Stimulated activated CD8-positive, alpha-beta memory T cell treated with anti-CD3 and anti-CD28 coated beads, Interleukin-15, amount 100 ng/mL, for 48 hours (primary cell): Measurements from ENCODE around the gene SERHL2.
A peak's percentile ranks its signal among the peaks of the same experiment; 100 is the strongest.
"Not testable (repeated sequence)": the region's sequence is repeated elsewhere in the genome, so short reads cannot be mapped to it uniquely, and the experiment has no call there.

ENCODE experiments used
- DNase-seq, 2 donors: peaks; one replicate each; pipeline ENCODE4 v3.0.0-alpha.2; 2020; ENCODE audit warnings: low read depth in 2 of 2

SERHL2 gene

DNA sequence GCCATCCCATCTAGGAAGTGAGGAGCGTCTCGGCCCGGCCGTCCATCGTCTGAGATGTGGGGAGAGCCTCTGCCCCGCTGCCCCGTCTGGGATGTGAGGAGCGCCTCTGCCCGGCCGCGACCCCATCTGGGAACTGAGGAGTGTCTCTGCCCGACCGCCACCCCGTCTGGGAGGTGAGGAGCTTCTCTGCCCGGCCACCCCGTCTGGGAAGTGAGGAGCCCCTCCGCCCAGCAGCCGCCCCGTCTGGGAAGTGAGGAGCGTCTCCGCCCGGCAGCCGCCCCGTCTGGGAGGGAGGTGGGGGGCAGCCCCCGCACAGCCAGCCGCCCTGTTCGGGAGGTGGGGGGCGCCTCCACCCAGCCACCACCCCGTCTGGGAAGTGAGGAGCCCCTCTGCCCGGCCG is 53.9 kb downstream of the SERHL2 start:
- not testable (repeated sequence) for DNase-seq

DNA sequence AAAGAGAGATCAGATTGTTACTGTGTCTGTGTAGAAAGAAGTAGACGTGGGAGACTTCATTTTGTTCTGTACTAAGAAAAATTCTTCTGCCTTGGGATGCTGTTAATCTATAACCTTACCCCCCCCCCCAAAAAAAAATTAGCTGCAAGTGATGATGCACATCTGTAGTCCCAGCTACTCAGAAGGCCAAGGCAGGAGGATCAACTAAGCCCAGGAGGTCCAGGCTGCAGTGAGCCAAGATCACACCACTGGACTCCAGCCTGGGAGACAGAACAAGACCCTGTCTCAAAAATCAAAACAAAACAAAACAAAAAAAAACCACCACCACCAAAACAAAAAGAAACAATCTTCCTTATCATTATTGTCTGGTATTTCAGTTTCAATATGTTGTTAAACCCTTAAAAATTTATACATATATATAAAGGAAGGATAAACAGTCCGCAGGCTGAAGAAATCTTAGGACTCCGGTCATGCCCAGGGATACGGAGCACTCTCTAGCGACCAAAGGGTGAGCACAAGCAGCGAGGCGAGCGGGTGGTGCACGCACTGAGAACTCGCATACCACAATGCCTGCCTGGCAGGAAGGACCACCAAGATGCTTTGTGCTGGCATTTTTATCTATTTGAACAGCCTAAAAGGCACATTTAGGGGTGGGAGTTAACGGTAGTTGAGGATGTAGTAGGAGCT is 54.5 kb downstream of the SERHL2 start:
- DNase-seq: no peak

DNA sequence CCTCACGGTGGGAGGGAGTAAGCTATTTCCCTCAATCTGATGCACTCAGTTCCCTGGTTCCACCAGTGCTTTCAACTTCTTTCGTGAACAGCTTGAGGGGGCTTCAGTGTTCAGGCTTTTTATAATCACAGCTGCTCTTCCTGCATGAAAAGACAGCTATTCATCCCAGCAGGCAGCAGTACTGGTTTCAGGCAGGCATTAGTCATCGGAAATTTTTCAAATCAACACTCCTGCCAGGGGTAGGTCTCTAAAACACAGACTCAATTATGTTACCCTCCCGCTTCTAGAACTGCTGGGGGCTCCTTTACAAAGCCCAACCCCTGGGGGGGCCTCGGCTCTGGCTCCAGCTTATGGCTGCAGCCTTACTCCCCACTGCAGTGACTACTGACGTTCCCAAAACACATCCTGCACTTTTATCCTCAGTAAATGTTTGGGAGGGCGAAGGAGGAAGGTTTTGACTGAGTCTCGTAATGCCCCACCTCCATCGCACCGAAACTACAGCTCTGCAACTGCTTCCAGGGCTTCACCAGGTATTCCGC is 55.1 kb downstream of the SERHL2 start:
- no peak for DNase-seq

DNA sequence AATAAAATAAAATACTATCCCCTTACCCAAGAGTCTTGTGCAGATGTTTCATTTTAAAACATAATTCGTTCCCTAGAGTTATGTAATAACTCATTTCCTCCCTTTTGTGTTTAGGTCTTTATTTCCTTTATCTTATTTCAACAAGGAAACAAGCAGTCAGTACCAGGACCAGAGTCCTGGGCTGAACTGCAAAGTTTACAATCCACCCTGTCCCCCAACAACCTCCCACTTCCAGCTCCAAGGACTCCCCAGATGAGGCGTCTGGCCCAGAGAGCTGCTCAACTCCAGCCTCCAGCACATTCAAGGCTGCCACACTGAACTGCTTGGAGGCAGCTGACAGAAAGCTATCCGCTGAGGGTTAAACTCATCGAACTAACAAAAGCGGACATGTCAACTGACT is 56.4 kb downstream of the SERHL2 start:
- DNase-seq: no peak

DNA sequence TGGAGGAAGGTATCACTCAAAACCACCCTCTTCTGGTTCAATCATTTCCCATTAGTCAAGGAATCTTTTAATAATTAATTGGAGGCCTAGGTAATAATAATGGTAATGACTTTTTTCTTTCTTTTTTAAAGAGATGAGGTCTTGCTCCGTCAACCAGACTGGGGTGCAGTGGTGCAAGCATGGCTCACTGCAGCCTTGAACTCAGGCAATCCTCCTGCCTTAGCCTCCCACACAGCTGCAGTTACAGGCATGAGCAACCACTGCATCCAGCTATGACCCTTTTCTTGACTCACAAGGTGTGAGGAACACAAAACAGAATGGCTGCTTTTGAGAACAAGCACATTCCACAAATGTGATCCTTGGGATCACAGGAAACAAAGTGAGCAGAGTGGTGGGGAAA is 57.3 kb downstream of the SERHL2 start:
- no peak for DNase-seq

DNA sequence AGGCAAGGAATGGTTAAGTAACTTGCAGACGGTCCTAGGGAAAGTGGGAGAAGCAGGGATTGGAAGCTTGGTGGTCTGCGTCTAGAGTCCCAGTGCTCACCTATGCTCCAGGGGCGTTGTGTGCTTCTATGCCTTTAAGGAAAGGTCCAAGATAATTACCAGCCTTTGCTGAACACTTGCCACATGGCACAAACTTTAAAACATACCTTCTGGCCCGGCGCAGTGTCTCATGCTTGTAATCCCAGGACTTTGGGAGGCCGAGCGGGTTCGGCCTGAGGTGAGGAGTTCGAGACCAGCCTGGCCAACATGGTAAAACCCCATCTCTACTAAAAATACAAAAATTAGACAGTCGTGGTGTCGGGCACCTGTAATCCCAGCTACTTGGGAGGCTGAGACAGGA is 58.6 kb downstream of the SERHL2 start:
- DNase-seq: no peak

DNA sequence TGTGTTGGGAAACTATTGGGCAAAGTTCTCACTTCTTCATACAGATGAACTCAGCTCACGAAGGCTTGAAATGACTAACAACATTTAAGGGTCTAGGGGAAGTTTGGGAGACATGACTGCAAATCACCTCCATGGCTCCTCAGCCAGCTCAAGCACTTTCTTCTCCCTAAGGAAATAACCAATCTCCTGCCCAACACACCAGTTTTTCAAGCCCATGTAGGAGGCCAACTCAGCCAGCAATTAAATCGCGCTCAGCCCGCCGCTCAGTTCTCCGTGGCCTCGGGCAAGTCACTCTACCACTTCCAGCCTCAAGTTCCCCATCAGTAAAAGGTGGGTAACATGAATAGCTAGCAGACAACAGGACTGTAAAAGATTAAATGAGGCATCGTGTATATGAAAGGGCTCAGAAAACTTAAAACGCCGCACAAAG is 60.1 kb downstream of the SERHL2 start:
- no peak for DNase-seq

DNA sequence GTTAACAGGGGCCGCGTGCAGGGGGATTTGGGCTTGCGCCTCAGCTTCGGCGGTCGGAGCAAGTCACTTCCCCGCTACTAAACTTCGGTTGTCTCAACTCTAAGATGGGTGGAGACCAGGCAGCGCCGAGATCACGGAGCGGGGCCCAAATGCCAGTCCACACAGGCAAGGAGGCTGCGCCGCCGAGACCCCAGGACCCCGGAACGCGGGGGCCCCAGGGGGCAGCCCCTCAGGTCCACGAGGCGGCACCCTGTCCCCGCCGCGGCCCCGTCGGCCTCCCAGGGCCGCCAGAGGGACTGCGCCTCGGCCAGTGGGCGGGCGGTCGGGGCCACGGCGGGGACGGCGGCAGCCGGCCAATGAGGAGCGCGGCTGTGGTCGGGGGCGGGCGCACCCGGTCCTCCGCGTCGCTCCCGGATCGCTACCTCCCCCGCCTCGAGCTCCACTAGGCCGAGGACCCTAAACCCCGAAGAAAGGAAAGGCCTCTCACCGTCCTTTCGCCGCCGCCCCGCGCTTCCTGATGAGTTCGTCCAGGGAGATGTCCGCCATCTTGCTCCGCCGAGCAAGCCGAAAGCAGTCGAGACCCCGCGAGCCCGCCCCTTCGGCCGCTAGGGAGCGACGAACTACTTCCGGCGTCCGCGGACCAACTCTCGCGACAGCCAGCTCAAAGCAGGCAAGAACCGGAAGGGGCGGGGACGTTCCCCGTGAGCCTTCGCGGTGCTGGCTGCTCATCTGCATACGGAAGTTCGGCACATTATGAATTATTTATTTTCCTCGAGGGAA is 60.7 kb downstream of the SERHL2 start, which contains the start of gene POLDIP3:
Gene POLDIP3 (minus strand): TSS at position 572 of the 780 bp plus-strand sequence. CDS start 26 bp downstream, at position 546.
- DNase-seq: peak; percentile 98

DNA sequence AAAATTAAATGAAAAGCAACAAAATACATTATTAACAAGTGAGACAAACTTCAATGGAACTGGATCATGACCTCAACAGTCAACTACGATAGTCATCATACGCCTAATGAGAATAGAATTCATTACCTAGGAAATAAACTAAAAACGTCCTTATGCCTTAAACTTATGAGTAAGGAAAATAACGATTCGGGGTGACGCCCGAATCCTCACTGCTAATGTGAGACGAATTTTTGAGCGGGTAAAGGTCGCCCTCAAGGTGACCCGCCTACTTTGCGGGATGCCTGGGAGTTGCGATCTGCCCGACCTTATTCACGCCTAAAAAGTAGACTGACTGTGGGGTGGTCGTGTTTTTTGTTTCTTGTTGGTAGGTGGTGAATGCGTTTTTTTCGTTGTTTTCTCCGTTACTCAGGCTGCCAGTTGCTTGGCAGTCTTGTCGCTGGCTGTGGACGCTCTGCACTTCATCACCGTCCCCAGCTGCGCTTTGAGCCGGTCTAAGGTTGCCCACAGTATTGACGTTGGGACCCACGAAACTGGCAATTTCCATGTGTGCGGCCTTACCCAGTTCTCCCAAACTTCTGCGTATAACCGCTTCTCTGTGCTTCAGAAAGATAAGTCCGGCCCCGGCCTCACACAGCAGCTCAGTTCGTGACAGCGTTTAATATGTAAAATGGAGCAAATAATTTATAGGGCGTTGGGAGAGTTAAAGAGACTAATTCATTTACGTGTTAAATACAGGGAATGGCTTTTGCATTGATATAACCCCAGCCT is 61.5 kb downstream of the SERHL2 start:
- DNase-seq: peak; percentile 84 to 89

DNA sequence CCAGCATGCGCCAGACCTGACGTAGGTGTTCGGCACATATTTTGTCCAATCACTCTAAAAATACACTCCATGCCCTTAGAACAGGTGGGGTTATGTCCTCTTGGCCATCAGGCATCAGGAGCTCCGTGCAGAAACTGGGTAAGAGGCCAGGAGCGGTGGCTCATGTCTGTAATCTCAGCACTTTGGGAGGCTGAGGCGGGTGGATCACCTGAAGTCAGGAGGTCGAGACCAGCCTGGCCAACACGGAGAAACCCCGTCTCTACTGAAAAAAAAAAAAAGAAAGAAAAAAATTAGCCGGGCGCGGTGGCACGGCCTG is 62.1 kb downstream of the SERHL2 start:
- not testable (repeated sequence) for DNase-seq

DNA sequence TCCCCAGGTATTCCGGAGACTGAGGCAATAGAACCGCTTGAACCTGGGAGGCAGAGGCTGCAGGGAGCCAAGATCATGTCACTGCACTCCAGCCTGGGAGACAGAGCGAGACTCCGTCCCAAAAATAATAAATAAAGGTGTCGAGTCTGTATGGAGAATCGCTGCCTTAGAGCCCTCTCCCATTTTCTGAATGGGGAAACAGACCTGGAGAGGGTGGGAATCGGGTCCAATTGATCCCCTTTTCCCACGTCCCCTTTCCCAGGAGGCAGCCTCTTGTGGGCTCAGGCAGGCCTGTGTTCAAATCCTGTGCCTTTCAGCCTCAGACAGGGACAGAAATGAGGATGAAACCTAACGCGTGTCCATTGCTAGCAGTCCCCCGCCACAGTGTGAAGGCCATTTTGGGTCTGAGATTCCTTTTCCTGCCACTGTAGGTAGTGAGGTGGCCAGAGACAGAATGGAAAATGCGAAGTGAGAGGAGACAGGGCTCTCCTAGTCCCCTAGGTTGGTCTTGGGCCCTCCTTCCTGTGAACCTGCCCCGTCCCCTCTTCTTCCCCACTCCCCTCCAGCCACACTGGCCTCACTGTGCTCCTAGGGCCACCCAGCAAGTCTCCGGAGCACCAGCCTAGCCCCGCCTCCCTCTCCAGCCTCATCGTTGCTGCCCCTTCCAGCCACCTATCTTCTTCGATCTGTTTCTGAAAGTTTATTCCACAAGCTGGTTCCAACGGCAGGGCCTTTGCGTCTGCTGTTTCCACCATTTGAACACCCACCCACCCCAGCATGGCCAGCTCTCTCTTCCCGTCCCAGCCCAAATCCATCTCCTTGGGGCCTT is 63.6 kb downstream of the SERHL2 start:
- no peak for DNase-seq

DNA sequence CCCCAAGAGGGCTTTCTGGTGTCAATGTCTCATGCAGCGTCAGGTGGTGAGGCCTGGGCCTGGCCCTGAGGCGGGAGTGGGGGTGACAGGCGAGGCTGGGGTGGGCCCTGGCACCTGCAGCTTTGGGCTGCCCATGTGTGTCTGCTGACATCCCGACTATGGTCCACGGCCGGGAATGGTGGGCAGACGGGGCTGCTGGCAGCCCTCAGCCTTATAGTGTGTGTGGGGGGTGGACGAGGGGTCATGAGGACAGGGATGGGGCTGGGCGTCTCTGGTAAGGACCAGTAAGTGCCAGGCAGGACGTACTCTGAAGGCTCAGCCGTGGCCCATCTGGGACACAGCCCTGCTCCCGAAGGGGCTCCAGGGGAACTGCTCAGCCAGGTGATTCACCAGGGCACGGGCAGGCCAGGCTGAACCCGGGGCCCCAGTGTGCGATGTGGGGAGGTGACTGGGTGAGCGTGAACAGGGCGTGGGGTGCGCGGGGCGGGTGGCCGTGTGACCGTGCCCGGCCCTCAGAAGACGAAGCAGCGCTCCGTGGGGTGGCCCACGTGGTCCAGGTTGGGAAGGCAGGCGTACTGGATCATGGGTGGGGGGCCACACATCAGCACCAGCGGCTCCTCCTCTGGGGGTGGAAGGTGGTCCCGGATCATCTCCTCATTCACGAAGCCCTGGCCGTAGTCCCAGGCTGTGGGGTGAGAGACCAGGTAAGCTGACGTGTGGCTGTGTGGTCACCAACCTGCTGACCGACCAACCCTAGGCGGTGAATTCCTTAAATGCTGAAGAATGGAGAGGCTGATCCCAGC is 65.7 kb downstream of the SERHL2 start:
- no peak for DNase-seq

DNA sequence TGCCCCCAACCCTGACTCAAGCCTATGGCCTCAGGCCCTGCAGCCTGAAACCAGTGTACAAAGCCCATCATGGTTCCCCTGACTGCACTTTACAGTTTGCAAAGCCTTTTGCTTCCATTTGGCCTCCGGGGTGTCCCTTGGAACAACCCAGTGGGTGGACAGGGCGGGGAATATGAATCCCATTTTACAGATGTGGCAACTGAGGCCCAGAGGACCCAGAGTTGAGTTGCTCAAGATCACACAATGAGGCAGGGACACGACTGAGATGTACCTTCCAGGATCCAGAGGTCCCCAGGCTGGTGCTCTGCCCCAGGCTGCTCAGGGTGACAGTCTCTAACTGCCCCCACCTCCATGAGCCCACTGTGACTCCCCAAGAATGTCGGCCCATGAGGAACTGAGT is 66.3 kb downstream of the SERHL2 start:
- no peak for DNase-seq

DNA sequence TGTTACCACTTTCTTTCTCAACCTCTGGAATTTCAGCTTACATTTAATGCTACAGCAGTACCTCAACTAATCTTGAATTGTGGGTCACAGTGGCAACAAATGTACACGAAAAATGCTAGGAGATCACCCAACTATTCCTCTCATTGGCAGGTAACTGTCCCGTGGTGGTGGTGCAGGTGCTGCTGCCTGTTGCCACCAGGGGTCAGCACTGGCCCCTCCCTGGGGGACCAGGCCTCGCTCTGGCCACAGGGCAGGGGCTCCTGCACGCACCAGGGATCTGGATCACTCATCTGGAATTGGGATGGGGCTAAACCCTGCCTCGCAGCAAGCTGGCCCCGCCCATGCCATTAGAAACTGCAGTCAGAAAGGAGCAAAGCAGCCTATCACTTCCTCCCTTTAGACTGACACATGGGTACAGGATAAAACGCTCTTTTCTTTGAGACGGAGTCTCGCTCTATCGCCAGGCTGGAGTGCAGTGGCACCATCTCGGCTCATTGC is 67.8 kb downstream of the SERHL2 start:
- DNase-seq: peak; percentile 30 to 36

DNA sequence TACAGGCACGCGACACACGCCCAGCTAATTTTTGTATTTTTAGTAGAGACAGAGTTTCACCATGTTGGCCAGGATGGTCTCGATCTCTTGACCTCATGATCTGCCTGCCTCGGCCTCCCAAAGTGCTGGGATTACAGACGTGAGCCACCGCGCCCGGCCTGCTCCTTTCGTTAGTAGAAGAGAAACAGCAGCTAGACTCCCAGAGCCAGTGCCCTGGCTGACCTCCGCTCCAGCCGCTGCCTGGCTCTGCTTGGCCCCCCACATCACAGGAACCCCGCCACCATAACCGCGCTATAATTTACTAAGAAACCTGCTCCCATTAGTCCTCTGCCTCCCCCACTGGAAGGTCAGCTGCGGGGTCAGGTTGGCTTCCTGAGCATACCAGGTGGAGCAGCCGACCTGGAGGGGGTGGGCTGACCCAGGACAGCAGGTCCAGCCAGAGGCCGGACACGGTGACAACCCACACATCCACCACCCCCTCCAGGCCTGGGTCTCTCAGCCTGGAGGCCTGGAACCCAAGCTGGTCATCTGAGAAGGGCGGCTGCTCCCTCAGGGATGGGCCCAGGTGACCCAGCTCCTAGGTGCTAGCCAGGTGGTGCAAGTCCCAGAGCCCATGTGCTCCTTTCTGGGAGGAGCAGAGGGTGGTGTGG is 68.4 kb downstream of the SERHL2 start:
- DNase-seq: no peak

DNA sequence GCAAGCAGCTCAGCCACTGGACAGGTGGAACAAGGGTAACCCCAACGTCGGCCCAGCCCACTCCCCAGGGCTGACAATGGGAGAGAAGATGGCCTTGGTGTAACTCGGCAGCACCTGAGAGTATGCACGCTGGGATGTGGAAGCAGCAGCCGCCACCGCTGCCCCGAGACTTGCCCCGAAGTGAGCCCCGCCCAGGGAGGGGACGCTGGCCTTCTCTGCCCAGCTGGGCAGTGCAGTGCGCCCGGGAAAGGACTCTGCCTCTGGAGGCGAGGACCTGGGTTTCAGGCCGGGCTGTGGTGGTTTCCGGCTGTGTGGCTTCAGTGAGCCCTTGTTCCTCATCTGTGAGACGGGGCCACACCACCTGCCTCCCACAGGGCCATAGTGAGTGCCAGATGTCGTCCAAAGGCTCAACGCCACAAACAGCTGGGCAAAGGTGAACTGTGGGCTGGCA is 69.6 kb downstream of the SERHL2 start:
- no peak for DNase-seq
